ENCODE data around the gene KRTAP9-2. TPM values are rescaled to one million over a fixed set of nuclear protein-coding genes. Genes with fewer than 3 reads are reported as not detected.

Gene KRTAP9-2, protein sequence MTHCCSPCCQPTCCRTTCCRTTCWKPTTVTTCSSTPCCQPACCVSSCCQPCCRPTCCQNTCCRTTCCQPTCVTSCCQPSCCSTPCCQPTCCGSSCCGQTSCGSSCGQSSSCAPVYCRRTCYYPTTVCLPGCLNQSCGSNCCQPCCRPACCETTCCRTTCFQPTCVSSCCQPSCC
- not detected in 2 replicates for total RNA-seq

DNA sequence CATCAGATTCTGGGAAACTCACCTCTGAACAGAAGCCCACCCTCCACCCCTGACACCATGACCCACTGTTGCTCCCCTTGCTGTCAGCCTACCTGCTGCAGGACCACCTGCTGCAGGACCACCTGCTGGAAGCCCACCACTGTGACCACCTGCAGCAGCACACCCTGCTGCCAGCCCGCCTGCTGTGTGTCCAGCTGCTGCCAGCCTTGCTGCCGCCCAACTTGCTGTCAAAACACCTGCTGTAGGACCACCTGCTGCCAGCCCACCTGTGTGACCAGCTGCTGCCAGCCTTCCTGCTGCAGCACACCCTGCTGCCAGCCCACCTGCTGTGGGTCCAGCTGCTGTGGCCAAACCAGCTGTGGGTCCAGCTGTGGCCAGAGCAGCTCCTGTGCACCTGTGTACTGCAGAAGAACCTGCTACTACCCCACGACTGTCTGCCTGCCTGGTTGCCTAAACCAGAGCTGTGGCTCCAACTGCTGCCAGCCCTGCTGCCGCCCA lies at the start of gene KRTAP9-2:
KRTAP9-2 (plus strand) TSS at position 51 of the 498 bp plus-strand sequence; CDS start at position 58, 7 bp downstream.

DNA sequence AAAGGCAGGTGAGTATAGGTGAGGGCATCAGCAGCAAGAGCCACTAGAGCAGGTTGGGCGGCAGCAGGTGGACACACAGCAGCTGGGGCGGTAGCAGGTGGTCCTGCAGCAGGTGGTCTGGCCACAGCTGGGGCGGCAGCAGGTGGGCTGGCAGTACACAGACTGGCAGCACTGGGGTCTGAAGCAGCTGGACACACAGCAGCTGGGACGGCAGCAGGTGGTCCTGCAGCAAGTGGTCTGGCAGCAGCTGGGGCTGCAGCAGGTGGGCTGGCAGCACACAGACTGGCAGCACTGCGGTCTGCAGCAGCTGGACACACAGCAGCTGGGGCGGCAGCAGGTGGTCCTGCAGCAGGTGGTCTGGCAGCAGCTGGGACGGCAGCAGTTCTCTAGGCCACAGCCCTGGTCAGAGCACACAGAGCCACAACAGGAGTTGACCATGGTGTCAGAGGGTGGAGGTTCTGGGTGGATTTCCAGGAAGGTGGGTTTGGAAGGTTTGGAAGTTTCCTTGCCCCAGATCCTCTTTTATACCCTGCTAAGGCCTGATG lies 48.6 kb upstream of the KRTAP9-2 start, which contains the start of gene KRTAP4-2:
KRTAP4-2 (minus strand) TSS at position 495 of the 545 bp plus-strand sequence; CDS start at position 438, 57 bp downstream.

DNA sequence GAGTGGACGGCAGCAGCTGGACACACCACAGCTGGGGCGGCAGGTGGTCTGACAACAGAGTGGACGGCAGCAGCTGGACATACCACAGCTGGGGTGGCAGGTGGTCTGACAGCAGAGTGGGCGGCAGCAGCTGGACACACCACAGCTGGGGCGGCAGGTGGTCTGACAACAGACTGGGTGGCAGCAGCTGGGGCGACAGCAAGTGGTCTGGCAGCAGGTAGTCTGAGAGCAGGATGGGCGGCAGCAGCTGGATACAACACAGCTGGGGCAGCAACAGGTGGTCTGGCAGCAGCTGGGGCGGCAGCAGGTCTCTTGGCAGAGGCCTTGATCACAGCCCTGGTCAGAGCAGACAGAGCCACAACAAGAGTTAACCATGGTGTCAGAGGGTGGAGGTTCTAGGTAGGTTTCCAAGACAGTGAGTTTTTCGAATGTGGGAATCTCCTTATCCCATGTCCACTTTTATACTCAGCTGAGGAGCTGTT lies 41.9 kb upstream of the KRTAP9-2 start, which contains the start of gene KRTAP4-1:
KRTAP4-1 (minus strand) TSS at position 432 of the 482 bp plus-strand sequence; CDS start at position 375, 57 bp downstream.

DNA sequence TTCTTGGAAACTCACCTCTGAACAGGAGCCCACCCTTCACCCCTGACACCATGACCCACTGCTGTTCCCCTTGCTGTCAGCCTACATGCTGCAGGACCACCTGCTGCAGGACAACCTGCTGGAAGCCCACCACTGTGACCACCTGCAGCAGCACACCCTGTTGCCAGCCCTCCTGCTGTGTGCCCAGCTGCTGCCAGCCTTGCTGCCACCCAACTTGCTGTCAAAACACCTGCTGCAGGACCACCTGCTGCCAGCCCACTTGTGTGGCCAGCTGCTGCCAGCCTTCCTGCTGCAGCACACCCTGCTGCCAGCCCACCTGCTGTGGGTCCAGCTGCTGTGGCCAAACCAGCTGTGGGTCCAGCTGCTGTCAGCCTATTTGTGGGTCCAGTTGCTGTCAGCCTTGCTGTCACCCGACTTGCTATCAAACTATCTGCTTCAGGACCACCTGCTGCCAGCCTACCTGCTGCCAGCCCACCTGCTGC lies 36.6 kb upstream of the KRTAP9-2 start, which contains the start of gene KRTAP9-1:
KRTAP9-1 (plus strand) TSS at position 51 of the 482 bp plus-strand sequence; CDS start at position 51, 0 bp downstream.

DNA sequence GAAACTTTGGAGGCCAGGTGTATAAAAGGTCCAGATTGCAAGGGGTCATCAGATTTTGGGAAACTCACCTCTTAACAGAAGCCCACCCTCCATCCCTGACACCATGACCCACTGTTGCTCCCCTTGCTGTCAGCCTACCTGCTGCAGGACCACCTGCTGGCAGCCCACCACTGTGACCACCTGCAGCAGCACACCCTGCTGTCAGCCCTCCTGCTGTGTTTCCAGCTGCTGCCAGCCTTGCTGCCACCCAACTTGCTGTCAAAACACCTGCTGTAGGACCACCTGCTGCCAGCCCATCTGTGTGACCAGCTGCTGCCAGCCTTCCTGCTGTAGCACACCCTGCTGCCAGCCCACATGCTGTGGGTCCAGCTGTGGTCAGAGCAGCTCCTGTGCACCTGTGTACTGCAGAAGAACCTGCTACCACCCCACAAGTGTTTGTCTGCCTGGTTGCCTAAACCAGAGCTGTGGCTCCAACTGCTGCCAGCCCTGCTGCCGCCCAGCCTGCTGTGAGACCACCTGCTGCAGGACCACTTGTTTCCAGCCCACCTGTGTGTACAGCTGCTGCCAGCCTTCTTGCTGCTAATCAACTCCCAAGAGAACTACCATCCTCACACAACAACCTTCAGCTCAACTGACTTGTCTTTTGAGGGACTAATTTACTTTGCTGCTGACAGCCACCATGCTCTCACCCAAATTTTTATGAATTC lies 6.1 kb downstream of the KRTAP9-2 start, which contains the start of gene KRTAP9-3:
KRTAP9-3 (plus strand) TSS at position 51 of the 707 bp plus-strand sequence; CDS start at position 104, 53 bp downstream.

DNA sequence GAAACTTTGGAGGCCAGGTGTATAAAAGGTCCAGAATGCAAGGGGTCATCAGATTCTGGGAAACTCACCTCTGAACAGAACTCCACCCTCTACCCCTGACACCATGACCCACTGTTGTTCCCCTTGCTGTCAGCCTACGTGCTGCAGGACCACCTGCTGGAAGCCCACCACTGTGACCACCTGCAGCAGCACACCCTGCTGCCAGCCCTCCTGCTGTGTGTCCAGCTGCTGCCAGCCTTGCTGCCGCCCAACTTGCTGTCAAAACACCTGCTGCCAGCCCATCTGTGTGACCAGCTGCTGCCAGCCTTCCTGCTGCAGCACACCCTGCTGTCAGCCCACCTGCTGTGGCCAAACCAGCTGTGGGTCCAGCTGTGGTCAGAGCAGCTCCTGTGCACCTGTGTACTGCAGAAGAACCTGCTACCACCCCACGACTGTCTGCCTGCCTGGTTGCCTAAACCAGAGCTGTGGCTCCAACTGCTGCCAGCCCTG lies 11.5 kb downstream of the KRTAP9-2 start, which contains the start of gene KRTAP9-8:
KRTAP9-8 (plus strand) TSS at position 51 of the 489 bp plus-strand sequence; CDS start at position 104, 53 bp downstream.

DNA sequence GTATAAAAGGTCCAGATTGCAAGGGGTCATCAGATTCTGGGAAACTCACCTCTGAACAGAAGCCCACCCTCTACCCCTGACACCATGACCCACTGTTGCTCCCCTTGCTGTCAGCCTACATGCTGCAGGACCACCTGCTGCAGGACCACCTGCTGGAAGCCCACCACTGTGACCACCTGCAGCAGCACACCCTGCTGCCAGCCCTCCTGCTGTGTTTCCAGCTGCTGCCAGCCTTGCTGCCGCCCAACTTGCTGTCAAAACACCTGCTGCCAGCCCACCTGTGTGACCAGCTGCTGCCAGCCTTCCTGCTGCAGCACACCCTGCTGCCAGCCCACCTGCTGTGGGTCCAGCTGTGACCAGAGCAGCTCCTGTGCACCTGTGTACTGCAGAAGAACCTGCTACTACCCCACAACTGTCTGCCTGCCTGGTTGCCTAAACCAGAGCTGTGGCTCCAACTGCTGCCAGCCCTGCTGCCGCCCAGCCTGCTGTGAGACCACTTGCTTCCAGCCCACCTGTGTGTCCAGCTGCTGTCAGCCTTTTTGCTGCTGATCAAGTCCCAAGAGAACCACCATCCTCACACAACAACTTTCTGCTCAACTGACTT lies 23.3 kb downstream of the KRTAP9-2 start, which contains the start of gene KRTAP9-4:
KRTAP9-4 (plus strand) TSS at position 51 of the 604 bp plus-strand sequence; CDS start at position 85, 34 bp downstream.

DNA sequence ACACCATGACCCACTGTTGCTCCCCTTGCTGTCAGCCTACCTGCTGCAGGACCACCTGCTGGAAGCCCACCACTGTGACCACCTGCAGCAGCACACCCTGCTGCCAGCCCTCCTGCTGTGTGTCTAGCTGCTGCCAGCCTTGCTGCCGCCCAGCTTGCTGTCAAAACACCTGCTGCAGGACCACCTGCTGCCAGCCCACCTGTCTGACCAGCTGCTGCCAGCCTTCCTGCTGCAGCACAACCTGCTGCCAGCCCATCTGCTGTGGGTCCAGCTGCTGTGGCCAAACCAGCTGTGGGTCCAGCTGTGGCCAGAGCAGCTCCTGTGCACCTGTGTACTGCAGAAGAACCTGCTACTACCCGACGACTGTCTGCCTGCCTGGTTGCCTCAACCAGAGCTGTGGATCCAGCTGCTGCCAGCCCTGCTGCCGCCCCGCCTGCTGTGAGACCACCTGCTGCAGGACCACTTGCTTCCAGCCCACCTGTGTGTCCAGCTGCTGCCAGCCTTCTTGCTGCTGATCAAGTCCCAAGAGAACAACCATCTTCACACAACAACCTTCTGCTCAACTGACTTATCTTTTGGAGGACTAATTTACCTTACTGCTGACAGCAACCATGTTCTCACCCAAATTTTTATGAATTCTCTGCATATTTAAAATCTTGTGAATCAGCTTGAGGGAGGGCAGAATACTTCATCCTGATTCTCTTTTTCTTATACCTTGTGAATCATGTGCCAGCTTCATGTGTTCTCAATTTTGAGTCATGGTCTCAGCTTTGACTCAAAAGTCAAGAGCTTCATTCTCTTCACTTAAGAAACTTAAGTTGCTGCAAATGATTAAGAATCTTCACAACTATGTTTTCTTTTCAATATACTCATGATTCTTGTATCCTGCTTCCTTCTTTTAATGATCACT lies 29.2 kb downstream of the KRTAP9-2 start, which contains the start of gene KRTAP9-9:
KRTAP9-9 (plus strand) TSS at position 4 of the 910 bp plus-strand sequence.

DNA sequence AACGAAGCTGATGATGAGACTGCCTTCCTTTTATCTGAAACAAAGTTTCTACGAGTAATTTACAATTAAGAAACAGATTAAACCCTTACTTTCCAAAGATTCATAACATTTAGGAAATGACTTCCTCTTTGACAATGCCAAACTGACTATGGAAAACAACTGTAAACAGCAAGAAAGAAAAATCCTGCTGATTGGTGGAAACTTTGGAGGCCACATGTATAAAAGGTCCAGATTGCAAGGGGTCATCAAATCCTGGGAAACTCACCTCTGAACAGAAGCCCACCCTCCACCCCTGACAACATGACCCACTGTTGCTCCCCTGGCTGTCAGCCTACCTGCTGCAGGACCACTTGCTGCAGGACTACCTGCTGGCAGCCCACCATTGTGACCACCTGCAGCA lies 38.6 kb downstream of the KRTAP9-2 start, which contains the start of gene KRTAP9-6:
KRTAP9-6 (plus strand) TSS at position 301 of the 400 bp plus-strand sequence; CDS start at position 301, 0 bp downstream.

DNA sequence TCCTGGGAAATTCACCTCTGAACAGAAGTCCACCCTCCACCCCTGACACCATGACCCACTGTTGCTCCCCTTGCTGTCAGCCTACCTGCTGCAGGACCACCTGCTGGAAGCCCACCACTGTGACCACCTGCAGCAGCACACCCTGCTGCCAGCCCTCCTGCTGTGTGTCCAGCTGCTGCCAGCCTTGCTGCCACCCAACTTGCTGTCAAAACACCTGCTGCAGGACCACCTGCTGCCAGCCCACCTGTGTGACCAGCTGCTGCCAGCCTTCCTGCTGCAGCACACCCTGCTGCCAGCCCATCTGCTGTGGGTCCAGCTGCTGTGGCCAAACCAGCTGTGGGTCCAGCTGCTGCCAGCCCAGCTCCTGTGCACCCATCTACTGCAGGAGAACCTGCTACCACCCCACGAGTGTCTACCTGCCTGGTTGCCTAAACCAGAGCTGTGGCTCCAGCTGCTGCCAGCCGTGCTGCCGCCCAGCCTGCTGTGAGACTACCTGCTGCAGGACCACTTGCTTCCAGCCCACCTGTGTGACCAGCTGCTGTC lies 49.3 kb downstream of the KRTAP9-2 start, which contains the start of gene KRTAP9-7:
KRTAP9-7 (plus strand) TSS at position 51 of the 543 bp plus-strand sequence; CDS start at position 51, 0 bp downstream.

Small RNAs within 50 kb of the gene (small RNA-seq; reads per million reads assigned to genes)
- gene KRTAP4-17P, result not detected

Other genes starting within 250 kb of the KRTAP9-2 start
- not detected in 2 replicates for gene KRT40, start 242.3 kb upstream of the KRTAP9-2 start, total RNA-seq
- not detected in 2 replicates for gene KRTAP3-3, start 232.5 kb upstream of the KRTAP9-2 start, total RNA-seq
- gene KRTAP3-2, start 226.7 kb upstream of the KRTAP9-2 start, total RNA-seq, result not detected in 2 replicates
- gene KRTAP3-1, start 217.5 kb upstream of the KRTAP9-2 start, total RNA-seq, result not detected in 2 replicates
- 1.1 and 1.6 TPM in 2 replicates for gene KRTAP1-5, start 199.4 kb upstream of the KRTAP9-2 start, total RNA-seq
- not detected in 2 replicates for gene KRTAP1-4, start 196.5 kb upstream of the KRTAP9-2 start, total RNA-seq
- gene KRTAP1-3, start 191.8 kb upstream of the KRTAP9-2 start, total RNA-seq, result not detected in 2 replicates
- gene KRTAP1-1, start 185.2 kb upstream of the KRTAP9-2 start, total RNA-seq, result not detected in 2 replicates
- not detected in 2 replicates for gene KRTAP2-1, start 179.3 kb upstream of the KRTAP9-2 start, total RNA-seq
- not detected in 2 replicates for gene KRTAP2-2, start 171.4 kb upstream of the KRTAP9-2 start, total RNA-seq
- not detected in 2 replicates for gene KRTAP2-3, start 166.5 kb upstream of the KRTAP9-2 start, total RNA-seq
- gene KRTAP2-4, start 160.8 kb upstream of the KRTAP9-2 start, total RNA-seq, result not detected in 2 replicates
- not detected in 2 replicates for gene KRTAP4-7, start 142.5 kb upstream of the KRTAP9-2 start, total RNA-seq
- gene KRTAP4-8, start 128.5 kb upstream of the KRTAP9-2 start, total RNA-seq, result not detected in 2 replicates
- gene KRTAP4-16, start 124.4 kb upstream of the KRTAP9-2 start, total RNA-seq, result not detected in 2 replicates
- not detected in 2 replicates for gene KRTAP4-9, start 121.3 kb upstream of the KRTAP9-2 start, total RNA-seq
- gene KRTAP4-11, start 108.3 kb upstream of the KRTAP9-2 start, total RNA-seq, result not detected in 2 replicates
- not detected in 2 replicates for gene KRTAP4-12, start 102.5 kb upstream of the KRTAP9-2 start, total RNA-seq
- not detected in 2 replicates for gene KRTAP4-6, start 86.1 kb upstream of the KRTAP9-2 start, total RNA-seq
- not detected in 2 replicates for gene KRTAP4-5, start 76.8 kb upstream of the KRTAP9-2 start, total RNA-seq
- gene KRTAP4-4, start 65.9 kb upstream of the KRTAP9-2 start, total RNA-seq, result not detected in 2 replicates
- gene KRTAP4-3, start 58.4 kb upstream of the KRTAP9-2 start, total RNA-seq, result not detected in 2 replicates
- not detected in 2 replicates for gene KRTAP4-2, start 48.4 kb upstream of the KRTAP9-2 start, total RNA-seq
- not detected in 2 replicates for gene KRTAP4-1, start 41.7 kb upstream of the KRTAP9-2 start, total RNA-seq
- gene KRTAP9-1, start 36.8 kb upstream of the KRTAP9-2 start, total RNA-seq, result not detected in 2 replicates
- gene KRTAP9-3, start 5.8 kb downstream of the KRTAP9-2 start, total RNA-seq, result not detected in 2 replicates
- gene KRTAP9-8, start 11.4 kb downstream of the KRTAP9-2 start, total RNA-seq, result not detected in 2 replicates
- not detected in 2 replicates for gene KRTAP9-4, start 23.0 kb downstream of the KRTAP9-2 start, total RNA-seq
- not detected in 2 replicates for gene KRTAP9-9, start 28.7 kb downstream of the KRTAP9-2 start, total RNA-seq
- not detected in 2 replicates for gene KRTAP9-6, start 38.7 kb downstream of the KRTAP9-2 start, total RNA-seq
- gene KRTAP9-7, start 49.0 kb downstream of the KRTAP9-2 start, total RNA-seq, result not detected in 2 replicates
- gene KRTAP29-1, start 76.2 kb downstream of the KRTAP9-2 start, total RNA-seq, result not detected in 2 replicates
- not detected in 2 replicates for gene KRTAP16-1, start 82.7 kb downstream of the KRTAP9-2 start, total RNA-seq
- gene KRTAP17-1, start 89.1 kb downstream of the KRTAP9-2 start, total RNA-seq, result not detected in 2 replicates
- not detected in 2 replicates for gene KRT33A, start 124.2 kb downstream of the KRTAP9-2 start, total RNA-seq
- not detected in 2 replicates for gene KRT33B, start 143.2 kb downstream of the KRTAP9-2 start, total RNA-seq
- gene KRT34, start 155.7 kb downstream of the KRTAP9-2 start, total RNA-seq, result 0.37 and 0.59 TPM in 2 replicates
- gene KRT31, start 171.0 kb downstream of the KRTAP9-2 start, total RNA-seq, result not detected in 2 replicates
- gene KRT37, start 197.9 kb downstream of the KRTAP9-2 start, total RNA-seq, result not detected in 2 replicates
- gene KRT38, start 214.3 kb downstream of the KRTAP9-2 start, total RNA-seq, result not detected in 2 replicates
- not detected in 2 replicates for gene KRT32, start 240.7 kb downstream of the KRTAP9-2 start, total RNA-seq